Neural progenitor cell (in vitro differentiated cells): ENCODE results near the gene BEND7. TPM values are rescaled to one million over a fixed set of nuclear protein-coding genes. Genes with fewer than 3 reads are reported as not detected.

Experiments
- DNase-seq: peaks from one replicate; pipeline ENCODE4 v3.0.0-alpha.2; 2016; ENCODE audit warnings: low spot score
- H2AFZ ChIP-seq: fragments of 200-600 bp; sonication (generic); replicated peaks from 2 replicates; pipeline ENCODE4 v1.6.1; 2016; ENCODE audit warnings: antibody characterized with exemption
- H3F3A ChIP-seq: fragments of 200-600 bp; sonication (generic); 2 replicates; pipeline ENCODE4 v1.6.1; 2016; ENCODE audit warnings: antibody characterized with exemption, low read depth
- H3K27ac ChIP-seq: fragments of 200-600 bp; sonication (generic); 2 replicates; pipeline ENCODE4 v1.5.1; 2016; ENCODE audit warnings: mild to moderate bottlenecking
- H3K27me3 ChIP-seq: fragments of 200-600 bp; sonication (generic); 2 replicates; pipeline ENCODE4 v1.6.1; 2016; ENCODE audit warnings: mild to moderate bottlenecking, moderate library complexity
- H3K36me3 ChIP-seq: fragments of 200-600 bp; sonication (generic); 2 replicates; pipeline ENCODE4 v1.5.1; 2016
- H3K4me1 ChIP-seq: fragments of 200-600 bp; sonication (generic); 2 replicates; pipeline ENCODE4 v1.6.1; 2016; ENCODE audit warnings: mixed run types
- H3K4me2 ChIP-seq: fragments of 200-600 bp; sonication (generic); 2 replicates; pipeline ENCODE4 v1.6.1; 2016
- H3K4me3 ChIP-seq: fragments of 200-600 bp; sonication (generic); 2 replicates; pipeline ENCODE4 v1.5.1; 2016
- H3K79me2 ChIP-seq: fragments of 200-600 bp; sonication (generic); 2 replicates; pipeline ENCODE4 v1.6.1; 2016; ENCODE audit warnings: low read depth
- H3K9ac ChIP-seq: fragments of 200-600 bp; sonication (generic); 2 replicates; pipeline ENCODE4 v1.6.1; 2016
- H3K9me3 ChIP-seq: fragments of 200-600 bp; sonication (generic); 2 replicates; pipeline ENCODE4 v1.5.1; 2016; ENCODE audit warnings: low read depth
- H4K20me1 ChIP-seq: fragments of 200-600 bp; sonication (generic); 2 replicates; pipeline ENCODE4 v1.6.1; 2016; ENCODE audit warnings: low read depth
- H3K27ac Mint-ChIP-seq: 3 replicates; pipeline ENCODE4 v1.8.0; 2021; ENCODE audit warnings: mixed read lengths
- H3K27me3 Mint-ChIP-seq: 2 replicates; pipeline ENCODE4 v1.8.0; 2022; ENCODE audit warnings: low read depth, mild to moderate bottlenecking, inconsistent platforms, moderate library complexity, mixed read lengths; ENCODE audit not compliant: insufficient read depth
- H3K36me3 Mint-ChIP-seq: 3 replicates; pipeline ENCODE4 v1.8.0; 2021; ENCODE audit warnings: mixed read lengths
- H3K4me1 Mint-ChIP-seq: 3 replicates; pipeline ENCODE4 v1.8.0; 2021; ENCODE audit warnings: mixed read lengths
- H3K4me3 Mint-ChIP-seq: 3 replicates; pipeline ENCODE4 v1.8.0; 2021; ENCODE audit warnings: mild to moderate bottlenecking, moderate library complexity, mixed read lengths
- H3K9me3 Mint-ChIP-seq: 3 replicates; pipeline ENCODE4 v1.8.0; 2020; ENCODE audit warnings: mixed read lengths
- EZH2 ChIP-seq: fragments of 200-600 bp; sonication (generic); IDR thresholded peaks from 2 replicates; pipeline ENCODE4 v1.6.1; 2017; ENCODE audit warnings: antibody characterized with exemption, mild to moderate bottlenecking, moderate library complexity
- EZH2phosphoT487 ChIP-seq: fragments of 200-600 bp; sonication (generic); IDR thresholded peaks from 2 replicates; pipeline ENCODE4 v1.6.1; 2017; ENCODE audit warnings: antibody characterized with exemption
- total RNA-seq: library from RNA; depleted of rRNA; stranded (reverse); fragments of >200 nt; gene quantifications from 2 replicates; pipeline ENCODE4 v1.2.3, GENCODE V29; 2015; ENCODE audit warnings: low replicate concordance
- TF ChIP-seq, protein P1 (sequence below): fragments of 200-600 bp; sonication (generic); IDR thresholded peaks from 2 replicates; pipeline ENCODE4 v1.5.1; 2017; ENCODE audit warnings: antibody characterized with exemption, mild to moderate bottlenecking

The BEND7 gene
- total RNA-seq, 1 donor from 2014 or later: 7.5 TPM

- no peaks in the 10 kb centered on the region for H3K9me3 ChIP-seq
- H3K27ac ChIP-seq: no peak overlapping the region
- H3K4me2 ChIP-seq: no peak overlapping the region
- H3K36me3 ChIP-seq: no peaks in the 10 kb centered on the region
- TF ChIP-seq EZH2 (no peak), EZH2phosphoT487 (no peak)
- TF ChIP-seq, protein P1, sequence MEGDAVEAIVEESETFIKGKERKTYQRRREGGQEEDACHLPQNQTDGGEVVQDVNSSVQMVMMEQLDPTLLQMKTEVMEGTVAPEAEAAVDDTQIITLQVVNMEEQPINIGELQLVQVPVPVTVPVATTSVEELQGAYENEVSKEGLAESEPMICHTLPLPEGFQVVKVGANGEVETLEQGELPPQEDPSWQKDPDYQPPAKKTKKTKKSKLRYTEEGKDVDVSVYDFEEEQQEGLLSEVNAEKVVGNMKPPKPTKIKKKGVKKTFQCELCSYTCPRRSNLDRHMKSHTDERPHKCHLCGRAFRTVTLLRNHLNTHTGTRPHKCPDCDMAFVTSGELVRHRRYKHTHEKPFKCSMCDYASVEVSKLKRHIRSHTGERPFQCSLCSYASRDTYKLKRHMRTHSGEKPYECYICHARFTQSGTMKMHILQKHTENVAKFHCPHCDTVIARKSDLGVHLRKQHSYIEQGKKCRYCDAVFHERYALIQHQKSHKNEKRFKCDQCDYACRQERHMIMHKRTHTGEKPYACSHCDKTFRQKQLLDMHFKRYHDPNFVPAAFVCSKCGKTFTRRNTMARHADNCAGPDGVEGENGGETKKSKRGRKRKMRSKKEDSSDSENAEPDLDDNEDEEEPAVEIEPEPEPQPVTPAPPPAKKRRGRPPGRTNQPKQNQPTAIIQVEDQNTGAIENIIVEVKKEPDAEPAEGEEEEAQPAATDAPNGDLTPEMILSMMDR: no peak
- H3K27me3 ChIP-seq: no peaks in the 10 kb centered on the region
- Mint-ChIP-seq H3K27ac (peak overlapping the region; percentile 72), H3K9me3 (no peaks in the 10 kb centered on the region), H3K27me3 (no peaks in the 10 kb centered on the region), H3K4me3 (no peak overlapping the region), H3K4me1 (peaks cover 35% of the 10 kb centered on the region), H3K36me3 (peaks cover 5% of the 10 kb centered on the region)
- DNase-seq: no peak
- H2AFZ ChIP-seq: no peak overlapping the region
- no peak overlapping the region for H3K9ac ChIP-seq
- no peaks in the 10 kb centered on the region for H3K79me2 ChIP-seq
- peaks cover 18% of the 10 kb centered on the region for H3F3A ChIP-seq
- no peaks in the 10 kb centered on the region for H4K20me1 ChIP-seq
- H3K4me3 ChIP-seq: no peak overlapping the region
- peaks cover 22% of the 10 kb centered on the region for H3K4me1 ChIP-seq
Observed at GRCh38 chr10:13492493-13493180, 36.2 kb downstream of the BEND7 start.

- Histone ChIP-seq H3K9me3 (no peaks in the 10 kb centered on the region), H3K4me3 (no peak overlapping the region), H3K79me2 (no peaks in the 10 kb centered on the region), H3K36me3 (no peaks in the 10 kb centered on the region), H3K9ac (no peak overlapping the region), H3K27me3 (no peaks in the 10 kb centered on the region), H3K4me1 (peaks cover 14% of the 10 kb centered on the region), H3K4me2 (no peak overlapping the region), H3K27ac (no peak overlapping the region), H3F3A (peaks cover 12% of the 10 kb centered on the region), H2AFZ (no peak overlapping the region), H4K20me1 (no peaks in the 10 kb centered on the region)
- Mint-ChIP-seq H3K4me1 (peaks cover 28% of the 10 kb centered on the region), H3K4me3 (no peak overlapping the region), H3K36me3 (peaks cover 5% of the 10 kb centered on the region), H3K27ac (no peak overlapping the region), H3K9me3 (no peaks in the 10 kb centered on the region), H3K27me3 (no peaks in the 10 kb centered on the region)
- no peak for TF ChIP-seq EZH2
- TF ChIP-seq, protein P1: no peak
- no peak for TF ChIP-seq EZH2phosphoT487
- DNase-seq: no peak
Observed at GRCh38 chr10:13491747-13492360, 37.0 kb downstream of the BEND7 start.

DNA sequence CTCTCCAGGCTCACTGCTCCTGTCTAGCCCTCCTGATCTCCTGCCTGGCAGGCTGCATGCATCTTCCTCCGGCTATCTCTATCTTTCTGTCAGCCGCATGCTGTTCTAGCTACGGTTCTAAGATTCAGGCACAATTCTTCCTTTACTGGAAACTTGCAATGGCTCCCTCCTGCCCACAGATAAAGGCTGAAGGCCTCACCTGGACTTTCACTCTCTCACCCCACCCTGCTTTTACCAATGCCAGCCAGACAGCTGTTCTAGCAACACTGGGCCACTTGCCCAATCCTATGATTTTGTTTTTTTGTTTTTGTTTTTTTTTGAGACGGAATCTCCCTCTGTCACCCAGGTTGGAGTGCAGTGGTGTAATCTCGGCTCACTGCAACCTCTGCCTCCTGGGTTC lies 38.3 kb downstream of the BEND7 start:
- H3K27me3 ChIP-seq: no peaks in the 10 kb centered on the region
- no peak overlapping the region for H3K9ac ChIP-seq
- peaks cover under 1% of the 10 kb centered on the region for H3K4me1 ChIP-seq
- Mint-ChIP-seq H3K27ac (no peak overlapping the region), H3K27me3 (no peaks in the 10 kb centered on the region), H3K4me3 (no peak overlapping the region), H3K4me1 (peaks cover 17% of the 10 kb centered on the region), H3K9me3 (no peaks in the 10 kb centered on the region), H3K36me3 (peaks cover 5% of the 10 kb centered on the region)
- no peaks in the 10 kb centered on the region for H3K79me2 ChIP-seq
- no peak for DNase-seq
- no peaks in the 10 kb centered on the region for H4K20me1 ChIP-seq
- H3F3A ChIP-seq: no peaks in the 10 kb centered on the region
- H3K9me3 ChIP-seq: no peaks in the 10 kb centered on the region
- no peak overlapping the region for H3K4me3 ChIP-seq
- H3K4me2 ChIP-seq: no peak overlapping the region
- H3K36me3 ChIP-seq: no peaks in the 10 kb centered on the region
- H3K27ac ChIP-seq: no peak overlapping the region
- TF ChIP-seq EZH2 (no peak), EZH2phosphoT487 (no peak)
- TF ChIP-seq, protein P1: no peak
- H2AFZ ChIP-seq: no peak overlapping the region
